Activated CD8-positive, alpha-beta memory T cell treated with anti-CD3 and anti-CD28 coated beads for 36 hours (primary cell): ENCODE measurements around the gene WDSUB1. TPM values are rescaled to one million over a fixed set of nuclear protein-coding genes. Genes with fewer than 3 reads are reported as not detected.

Experiments used
- CTCF ChIA-PET: fragments of 350-600 bp; sonication (Branson Sonifier 250); formaldehyde crosslinking; loops from one replicate; lab custom pipeline; 2021; ENCODE audit warnings: antibody characterized with exemption; lab: Charles Lee
- POLR2A ChIA-PET: fragments of 350-600 bp; sonication (Branson Sonifier 250); formaldehyde crosslinking; loops from one replicate; lab custom pipeline; 2021; ENCODE audit warnings: antibody characterized with exemption; lab: Charles Lee
- total RNA-seq, 2 experiments: library from RNA; stranded (reverse); gene quantifications; one replicate each; pipeline ENCODE4 v1.2.3, GENCODE V29; 2021

Gene WDSUB1, protein sequence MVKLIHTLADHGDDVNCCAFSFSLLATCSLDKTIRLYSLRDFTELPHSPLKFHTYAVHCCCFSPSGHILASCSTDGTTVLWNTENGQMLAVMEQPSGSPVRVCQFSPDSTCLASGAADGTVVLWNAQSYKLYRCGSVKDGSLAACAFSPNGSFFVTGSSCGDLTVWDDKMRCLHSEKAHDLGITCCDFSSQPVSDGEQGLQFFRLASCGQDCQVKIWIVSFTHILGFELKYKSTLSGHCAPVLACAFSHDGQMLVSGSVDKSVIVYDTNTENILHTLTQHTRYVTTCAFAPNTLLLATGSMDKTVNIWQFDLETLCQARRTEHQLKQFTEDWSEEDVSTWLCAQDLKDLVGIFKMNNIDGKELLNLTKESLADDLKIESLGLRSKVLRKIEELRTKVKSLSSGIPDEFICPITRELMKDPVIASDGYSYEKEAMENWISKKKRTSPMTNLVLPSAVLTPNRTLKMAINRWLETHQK
- 1 to 10 TPM; 5.3 to 5.8 TPM for total RNA-seq

DNA sequence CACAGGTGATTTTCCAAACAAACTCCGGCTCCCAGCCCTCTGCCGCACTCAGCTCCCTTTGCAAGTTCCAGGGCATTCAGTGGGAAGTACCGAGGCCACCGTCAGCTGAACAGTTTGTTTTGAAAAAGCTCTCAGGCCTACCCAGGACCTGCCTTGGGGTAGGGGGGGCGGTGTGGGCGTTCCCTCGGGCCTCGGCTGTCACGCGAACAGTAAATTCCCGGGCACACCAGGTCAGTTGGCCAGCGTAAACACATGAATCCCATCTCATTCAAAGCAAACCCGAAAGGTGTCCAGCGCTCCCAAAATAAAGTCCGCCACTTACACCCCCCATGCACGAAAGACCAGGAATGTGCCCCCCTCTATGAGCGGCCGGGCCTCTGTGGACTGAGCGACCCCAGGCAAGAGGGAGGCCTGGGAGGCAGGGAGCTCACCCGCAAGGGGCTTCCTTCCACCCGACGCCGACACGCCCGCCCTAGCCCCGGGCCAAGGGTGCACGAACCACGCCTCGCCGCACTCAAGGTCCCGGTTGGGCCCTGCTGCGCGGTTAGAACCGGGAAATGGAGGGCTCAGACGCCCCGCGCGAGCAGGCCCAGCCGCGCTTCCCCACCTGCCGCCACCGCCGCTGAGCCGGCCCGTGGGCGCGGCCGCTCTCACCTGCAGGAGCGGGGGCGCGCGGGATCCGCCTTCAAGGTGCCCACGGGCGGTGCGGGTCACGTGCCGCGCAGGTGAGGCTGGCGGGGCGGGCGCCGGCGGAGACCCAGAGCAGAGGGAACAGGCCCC, at the start of gene WDSUB1:
TSS of gene WDSUB1 (minus strand) at position 775 of the 780 bp plus-strand sequence. CDS start 3,634 bp downstream, outside the sequence.
- CTCF ChIA-PET: interaction anchor here (1.2 kb wide), 1 partner anchor 41 kb away, joined by 3 read pairs; no protein-coding TSS in a partner anchor
- POLR2A ChIA-PET: interaction anchor here (0.8 kb wide), 1 partner anchor 18 kb away, joined by 3 read pairs; no protein-coding TSS in a partner anchor

- ChIA-PET CTCF (no interaction called here), POLR2A (no interaction called here)
Measured at GRCh38 chr2:159326569-159327255, 40.2 kb upstream of the WDSUB1 start.

- POLR2A ChIA-PET: no interaction called here
- CTCF ChIA-PET: no interaction called here
Measured at GRCh38 chr2:159322419-159322818, 35.9 kb upstream of the WDSUB1 start.

GRCh38 chr2:159317392-159318088, 31.0 kb upstream of the WDSUB1 start:
- ChIA-PET CTCF (interaction anchor here (0.8 kb wide), 1 partner anchor 311 kb away, joined by 4 read pairs; no protein-coding TSS in a partner anchor), POLR2A (no interaction called here)

DNA sequence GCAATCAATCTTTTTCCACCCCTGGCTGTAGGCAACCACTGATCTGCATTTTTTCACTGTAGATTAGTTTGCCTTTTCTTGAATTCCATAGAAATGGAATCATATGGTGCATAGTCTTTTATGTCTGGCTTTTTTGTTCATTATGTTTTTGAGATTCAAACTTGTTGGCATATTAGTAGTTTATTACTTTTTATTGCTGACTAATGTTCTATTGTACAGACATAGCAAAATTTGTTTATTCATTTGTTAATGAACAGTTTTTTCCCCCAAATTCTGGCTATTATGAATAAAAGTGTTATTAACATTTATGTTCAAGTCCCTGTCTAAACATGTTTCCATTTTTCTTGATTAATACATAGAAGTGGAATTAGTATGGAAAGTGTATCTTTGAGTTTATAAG, 21.4 kb upstream of the WDSUB1 start:
- CTCF ChIA-PET: no interaction called here
- POLR2A ChIA-PET: no interaction called here

GRCh38 chr2:159300586-159300985, 14.1 kb upstream of the WDSUB1 start:
- ChIA-PET CTCF (no interaction called here), POLR2A (no interaction called here)

DNA sequence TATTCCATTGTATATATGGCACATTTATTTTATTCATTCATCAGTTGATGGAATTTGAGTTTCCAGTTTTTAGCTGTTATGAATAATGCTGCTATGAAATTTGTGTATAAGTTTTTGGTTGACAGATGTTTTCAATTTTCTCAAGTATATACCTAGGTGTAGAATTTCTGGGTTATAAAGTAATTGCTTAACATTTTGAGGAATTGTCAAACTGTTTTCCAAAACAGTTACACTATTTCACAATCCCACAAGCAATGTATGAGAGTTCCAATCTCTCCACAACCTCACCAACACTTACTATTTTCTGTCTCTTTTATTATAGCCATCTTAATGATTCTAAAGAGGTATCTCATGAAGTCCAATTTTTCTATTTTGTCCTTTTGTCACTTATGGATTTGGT, 12.5 kb upstream of the WDSUB1 start:
- CTCF ChIA-PET: no interaction called here
- POLR2A ChIA-PET: no interaction called here

DNA sequence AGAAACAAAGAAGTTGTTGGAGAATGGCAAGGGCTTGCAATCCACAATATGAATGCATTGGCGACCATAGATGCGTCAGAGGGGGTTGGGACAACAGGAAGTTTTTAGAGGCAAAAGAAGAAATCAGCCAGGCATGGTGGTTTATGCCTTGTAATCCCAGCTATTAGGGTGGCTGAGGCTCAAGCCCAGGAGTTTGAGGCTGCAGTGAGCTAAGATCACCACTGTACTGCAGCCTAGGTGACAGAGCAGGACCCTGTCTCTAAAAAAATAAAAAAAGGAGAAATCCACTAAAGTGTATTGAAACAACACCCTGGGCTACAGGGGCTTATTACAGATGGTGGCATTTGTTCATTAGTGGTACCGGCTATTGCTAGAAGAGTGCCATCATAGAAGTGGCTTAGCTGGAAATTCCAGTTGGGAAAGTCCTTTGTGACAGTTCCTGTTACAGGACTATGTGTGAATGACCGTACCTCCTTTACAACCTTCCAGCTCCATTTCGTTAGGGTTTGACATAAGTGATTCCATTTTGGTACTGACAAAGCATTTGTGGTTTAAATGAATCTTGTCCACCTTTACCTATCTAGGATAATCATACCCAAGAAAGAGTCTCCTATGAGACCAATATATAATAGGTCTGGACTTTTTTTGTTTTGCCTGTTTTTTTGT, 10.7 kb upstream of the WDSUB1 start:
- CTCF ChIA-PET: no interaction called here
- POLR2A ChIA-PET: no interaction called here

GRCh38 chr2:159292157-159292556, 5.7 kb upstream of the WDSUB1 start:
- CTCF ChIA-PET: no interaction called here
- POLR2A ChIA-PET: no interaction called here

DNA sequence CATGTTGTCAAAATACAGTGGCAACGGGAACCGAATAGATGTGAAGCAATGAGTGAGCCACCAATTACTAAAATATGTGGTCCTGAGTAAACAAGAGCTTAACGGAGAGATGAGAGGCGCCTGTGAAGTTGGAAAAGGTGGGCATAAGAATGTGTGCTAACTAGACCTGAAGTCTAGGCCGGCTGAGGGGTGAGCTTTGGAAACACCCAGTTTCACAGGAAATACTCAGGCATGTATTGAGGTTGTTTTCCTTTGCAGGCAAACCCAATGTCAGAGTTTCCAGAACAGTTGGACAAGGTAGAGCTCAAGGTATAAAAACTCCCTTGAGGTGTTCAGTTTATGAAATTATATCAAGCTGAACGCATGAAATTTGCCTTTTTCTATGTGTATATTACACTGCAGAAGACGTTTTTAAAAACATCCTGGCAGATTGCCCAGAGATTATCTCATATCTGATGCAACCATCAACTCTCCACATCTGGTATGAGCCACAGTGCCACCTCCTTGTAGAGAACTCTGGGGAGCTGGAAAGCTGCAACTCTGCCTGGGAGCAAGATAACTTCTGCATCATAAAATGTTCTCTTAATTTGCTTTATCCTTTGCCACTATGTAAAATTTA, 3.9 kb upstream of the WDSUB1 start:
- POLR2A ChIA-PET: interaction anchor here (0.6 kb wide), 1 partner anchor 834 kb away, joined by 3 read pairs; the partner anchor contains the start of genes CCDC148 and PKP4
- CTCF ChIA-PET: no interaction called here

DNA sequence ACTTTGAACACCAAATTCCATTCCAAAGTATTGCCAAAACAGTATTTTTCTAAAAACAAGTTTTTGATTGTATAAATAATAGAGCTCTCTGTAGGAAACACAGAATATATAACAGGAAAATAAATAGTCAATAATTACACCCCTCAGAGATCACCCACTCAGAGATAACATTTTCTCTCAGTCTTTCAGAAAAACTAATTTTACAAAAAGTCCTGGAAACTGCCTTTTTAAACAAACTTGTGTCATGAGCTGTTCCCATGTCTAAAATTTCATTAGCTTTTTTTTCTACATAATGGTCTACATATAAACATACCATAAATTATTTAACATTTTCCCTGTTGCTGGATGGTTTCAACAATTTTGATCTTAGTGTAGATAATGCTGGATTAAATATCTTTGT, 1.2 kb upstream of the WDSUB1 start:
- POLR2A ChIA-PET: no interaction called here
- CTCF ChIA-PET: no interaction called here

DNA sequence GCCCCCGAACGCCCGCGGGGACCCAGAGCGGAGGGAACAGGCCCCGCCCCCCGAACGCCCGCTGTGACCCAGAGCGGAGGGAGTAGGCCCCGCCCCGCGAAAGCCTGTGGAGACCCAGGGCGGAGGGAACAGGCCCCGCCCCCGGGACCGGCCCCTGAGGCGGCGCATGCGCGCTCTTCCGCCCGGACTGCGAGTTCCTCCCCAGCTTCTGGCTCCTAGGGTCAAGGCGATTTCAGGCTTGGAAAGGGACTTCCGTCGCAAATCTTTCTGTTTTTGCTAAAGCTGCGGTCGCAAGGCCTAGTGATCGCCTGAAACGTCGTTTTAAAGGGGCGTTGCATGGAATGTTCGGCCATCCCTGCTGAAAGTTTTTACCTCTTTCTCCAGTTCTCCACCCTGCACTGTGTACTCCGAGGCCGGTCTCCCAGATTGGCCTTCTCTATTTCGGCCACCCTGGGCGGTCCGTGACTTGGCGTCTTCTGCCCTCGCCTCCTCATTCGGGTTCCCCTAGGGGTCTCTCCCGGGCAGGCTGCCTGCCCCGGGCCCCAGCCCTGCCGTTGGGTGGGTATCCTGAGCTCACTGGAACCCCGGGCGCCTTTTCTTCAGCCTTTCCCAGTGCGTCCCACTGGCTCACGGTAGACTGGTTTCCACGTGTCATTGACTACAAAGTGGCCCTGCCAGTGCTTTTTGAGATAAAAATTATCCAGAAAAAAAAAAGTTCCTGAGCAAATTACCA, 372 bp upstream of the WDSUB1 start:
- POLR2A ChIA-PET: interaction anchor here (0.8 kb wide), 1 partner anchor 17 kb away, joined by 3 read pairs; no protein-coding TSS in a partner anchor

DNA sequence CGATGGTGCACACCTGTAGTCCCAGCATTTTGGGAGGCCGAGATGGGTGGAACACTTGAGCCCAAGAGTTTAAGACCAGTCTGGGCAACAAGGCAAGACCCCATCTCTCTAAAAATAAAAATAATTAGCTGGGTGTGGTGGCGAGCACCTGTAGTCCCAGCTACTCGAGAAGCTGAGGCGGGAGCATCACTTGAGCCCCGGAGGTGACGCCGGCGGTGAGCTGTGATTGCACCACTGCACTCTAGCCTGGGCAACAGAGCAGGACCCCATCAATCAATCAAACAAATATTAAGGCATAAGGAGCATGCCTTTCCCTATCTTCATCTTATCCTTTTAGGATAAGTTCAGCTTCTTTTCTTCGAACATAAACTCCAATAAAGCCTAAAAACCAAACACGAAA, 1.1 kb downstream of the WDSUB1 start:
- CTCF ChIA-PET: interaction anchor here (1.2 kb wide), 1 partner anchor 42 kb away, joined by 3 read pairs; no protein-coding TSS in a partner anchor

More for the DNA sequence above, 372 bp upstream of the WDSUB1 start:
- CTCF ChIA-PET: no interaction called here

DNA sequence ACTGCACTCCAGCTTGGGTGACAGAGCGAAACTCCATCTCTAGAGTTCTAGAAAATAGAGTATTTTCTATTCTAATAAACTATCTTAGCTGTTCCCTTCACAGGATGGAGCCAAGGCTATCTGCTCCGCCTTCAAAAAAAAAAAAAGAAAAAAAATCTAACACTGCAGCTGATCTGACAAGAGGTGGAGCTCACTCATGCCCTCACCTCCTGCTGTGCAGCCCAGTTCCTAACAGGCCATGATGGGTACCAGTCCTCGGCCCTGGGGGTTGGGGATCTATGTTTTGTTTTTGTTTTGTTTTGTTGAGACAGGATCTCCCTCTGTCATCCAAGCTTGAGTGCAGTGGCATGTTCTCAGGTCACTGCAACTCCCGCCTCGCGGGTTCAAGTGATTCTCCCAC, 3.0 kb downstream of the WDSUB1 start:
- CTCF ChIA-PET: no interaction called here

More for the DNA sequence above, 1.1 kb downstream of the WDSUB1 start:
- POLR2A ChIA-PET: no interaction called here

GRCh38 chr2:159281002-159281401, 5.5 kb downstream of the WDSUB1 start:
- POLR2A ChIA-PET: no interaction called here

More for the DNA sequence above, 3.0 kb downstream of the WDSUB1 start:
- POLR2A ChIA-PET: interaction anchor here (0.6 kb wide), 1 partner anchor 40 kb away, joined by 3 read pairs; no protein-coding TSS in a partner anchor

GRCh38 chr2:159279700-159280099, 6.8 kb downstream of the WDSUB1 start:
- ChIA-PET POLR2A (no interaction called here), CTCF (no interaction called here)

More at GRCh38 chr2:159281002-159281401, 5.5 kb downstream of the WDSUB1 start:
- CTCF ChIA-PET: interaction anchor here (1.1 kb wide), 1 partner anchor 17 kb away, joined by 4 read pairs; no protein-coding TSS in a partner anchor

GRCh38 chr2:159275111-159275510, 11.4 kb downstream of the WDSUB1 start:
- POLR2A ChIA-PET: no interaction called here
- CTCF ChIA-PET: no interaction called here
